K562 (cell line): ENCODE results near the gene CBFA2T2. TPM values are rescaled to one million over a fixed set of nuclear protein-coding genes. Genes with fewer than 3 reads are reported as not detected.

Source experiments
- ATAC-seq: fragments of 200-7000 bp; cut with Tn5 transposase; 3 replicates; pipeline ENCODE4 v1.9.1; 2020; ENCODE audit warnings: moderate library complexity
- BruUV-seq: library from RNA; stranded (reverse); fragments of 400-500 nt; replicated peaks from 2 replicates; lab custom pipeline; 2021; lab: Mats Ljungman, UMichigan
- CTCF ChIA-PET: fragments of 300-600 bp; formaldehyde crosslinking; extraction: SDS; loops from one replicate; lab custom pipeline; 2021; ENCODE audit warnings: low intra/inter-chr PET ratio; lab: Yijun Ruan, JAX
- POLR2A ChIA-PET: fragments of 300-600, 350-650 bp; sonication (Branson Sonifier 250); formaldehyde crosslinking; extraction: SDS; loops from one replicate; lab custom pipeline; 2021; ENCODE audit warnings: antibody characterized with exemption, inconsistent platforms; lab: Yijun Ruan, JAX
- DNase-seq, 4 experiments: peaks; one replicate each; pipeline versions ENCODE4 v3.0.0 to v3.0.0-alpha.2; 2011 to 2018; ENCODE audit warnings: low spot score in 3 of 4, mixed read lengths in 3 of 4; ENCODE audit errors: extremely low read depth in 1 of 4
- FAIRE-seq: peaks from 2 replicates; lab custom pipeline; 2011; peaks lifted over from hg19 to GRCh38; lab: Jason Lieb, UNC
- H2AFZ ChIP-seq: 2 replicates; pipeline ENCODE4 v1.6.0; 2011; ENCODE audit warnings: low read depth, low read length, control low read depth, inconsistent platforms
- H3K27ac ChIP-seq: fragments of 200-600 bp; 3 replicates; pipeline ENCODE4 v1.8.0; 2011; ENCODE audit warnings: low read depth, mild to moderate bottlenecking, control low read depth, inconsistent platforms, low read length, moderate library complexity, mixed read lengths; ENCODE audit errors: extremely low read depth
- H3K27me3 ChIP-seq, 2 experiments: fragments of 300-600 bp in 1 of 2; 2 replicates in 1 of 2; 3 replicates in 1 of 2; pipeline versions ENCODE4 v1.6.0 to v1.8.0; 2011; ENCODE audit warnings: inconsistent platforms in 2 of 2, low read length in 2 of 2, mild to moderate bottlenecking in 1 of 2, mixed read lengths in 1 of 2, moderate library complexity in 1 of 2; ENCODE audit not compliant: control insufficient read depth in 2 of 2, insufficient read depth in 2 of 2
- H3K36me3 ChIP-seq: fragments of 300-600 bp; 3 replicates; pipeline ENCODE4 v1.8.0; 2011; ENCODE audit warnings: mild to moderate bottlenecking, low read length, inconsistent platforms; ENCODE audit not compliant: control insufficient read depth, insufficient read depth
- H3K4me1 ChIP-seq, 2 experiments: fragments of 200-600 bp in 1 of 2; replicated peaks in 1 of 2; 2 replicates in 1 of 2; 3 replicates in 1 of 2; pipeline versions ENCODE4 v1.5.1 to v1.8.0; 2011; ENCODE audit warnings: inconsistent platforms in 2 of 2, low read length in 2 of 2, mild to moderate bottlenecking in 1 of 2, mixed read lengths in 1 of 2, moderate library complexity in 1 of 2; ENCODE audit not compliant: control insufficient read depth in 2 of 2, insufficient read depth in 2 of 2
- H3K4me2 ChIP-seq: 2 replicates; pipeline ENCODE4 v1.6.1; 2011; ENCODE audit warnings: low read length, control low read depth, inconsistent platforms, mixed read lengths; ENCODE audit not compliant: insufficient read depth
- H3K4me3 ChIP-seq: fragments of 200-600 bp; sonication (generic), shearing (Covaris generic); 2 replicates; pipeline ENCODE4 v1.5.1; 2016; ENCODE audit warnings: control low read depth, inconsistent platforms
- H3K79me2 ChIP-seq: fragments of 200-600 bp; 3 replicates; pipeline ENCODE4 v1.8.0; 2011; ENCODE audit warnings: low read length, inconsistent platforms; ENCODE audit not compliant: control insufficient read depth, insufficient read depth
- H3K9ac ChIP-seq, 2 experiments: 2 replicates each; pipeline versions ENCODE4 v1.6.0 to v1.6.1; 2011; ENCODE audit warnings: low read depth in 2 of 2, low read length in 2 of 2, control low read depth in 1 of 2, inconsistent platforms in 1 of 2, mild to moderate bottlenecking in 1 of 2, mixed read lengths in 1 of 2; ENCODE audit not compliant: insufficient read depth in 1 of 2
- H3K9me1 ChIP-seq: one replicate; pipeline ENCODE4 v1.6.0; 2011; ENCODE audit warnings: inconsistent platforms, mild to moderate bottlenecking, low read length, moderate library complexity; ENCODE audit not compliant: control insufficient read depth, insufficient read depth
- H3K9me3 ChIP-seq: replicated peaks from 2 replicates; pipeline ENCODE4 v1.5.1; 2011; ENCODE audit warnings: low read depth, low read length, inconsistent platforms; ENCODE audit not compliant: control insufficient read depth, insufficient read depth
- H4K20me1 ChIP-seq: replicated peaks from 2 replicates; pipeline ENCODE4 v1.6.1; 2011; ENCODE audit warnings: low read length, inconsistent platforms, mixed read lengths; ENCODE audit not compliant: control insufficient read depth, insufficient read depth
- BRD9 ChIP-seq: fragments of 450-650 bp; IDR thresholded peaks from 2 replicates; pipeline ENCODE4 v1.6.1; 2018; ENCODE audit warnings: low read depth; ENCODE audit not compliant: partially characterized antibody
- DEAF1 ChIP-seq: fragments of 450-650 bp; formaldehyde crosslinking; IDR thresholded peaks from 2 replicates; pipeline ENCODE4 v1.4.0; 2020; ENCODE audit warnings: mild to moderate bottlenecking, moderate library complexity
- DPF2 ChIP-seq: fragments of 450-650 bp; IDR thresholded peaks from 2 replicates; pipeline ENCODE4 v1.6.1; 2016
- GTF2A2 ChIP-seq: IDR thresholded peaks from 2 replicates; pipeline ENCODE4 v1.6.1; 2016; ENCODE audit warnings: mild to moderate bottlenecking, missing genetic modification characterization, missing compliant biosample characterization
- KLF10 ChIP-seq: fragments of 250-450 bp; sonication (Bioruptor Pico); IDR thresholded peaks from 2 replicates; pipeline ENCODE4 v1.6.1; 2021; ENCODE audit warnings: matching md5 sums
- PRPF4 ChIP-seq: fragments of 200-400 bp; formaldehyde crosslinking; IDR thresholded peaks from one replicate; pipeline ENCODE4 v1.6.1; 2017; ENCODE audit warnings: low read length, low read depth, mild to moderate bottlenecking; ENCODE audit not compliant: insufficient read depth, poor library complexity, severe bottlenecking
- ZNF175 ChIP-seq: fragments of 200-800 bp; sonication (Bioruptor generic); IDR thresholded peaks from 2 replicates; pipeline ENCODE4 v1.6.1; 2016; ENCODE audit warnings: low read depth, mild to moderate bottlenecking, missing genetic modification characterization, missing compliant biosample characterization
- ZNF584 ChIP-seq: fragments of 200-800 bp; sonication (Bioruptor generic); IDR thresholded peaks from 2 replicates; pipeline ENCODE4 v1.6.1; 2016; ENCODE audit warnings: low read depth, mild to moderate bottlenecking, missing genetic modification characterization, missing compliant biosample characterization
- WGBS: fragments of 100-300 bp; shearing (Covaris generic); methylation state at CpG from one replicate; pipeline ENCODE4 v1.1.6; 2016; ENCODE audit warnings: low coverage, mixed read lengths; ENCODE audit not compliant: insufficient coverage; ENCODE audit errors: missing lambda C conversion rate; 5-methylcytosine and 5-hydroxymethylcytosine counted together
- in situ Hi-C: fragments of 300-500 bp; cut with MboI; formaldehyde crosslinking; loops from 4 replicates; pipeline ENCODE4 v1.15.0; 2018; ENCODE audit warnings: inconsistent platforms, mixed read lengths
- intact Hi-C: fragments of 100-400 bp; cut with micrococcal nuclease; formaldehyde crosslinking; loops from 2 replicates; pipeline ENCODE4 v1.14.2; 2022
- polyA plus RNA-seq, 8 experiments: library from polyadenylated mRNA; depleted of rRNA in 4 of 8; stranded (reverse) in 5 of 8; unstranded in 3 of 8; fragments of >200 nt; fragmentation: Nextera tagmentation in 2 of 8; fragmentation: Illumina TruSeq in 1 of 8; extraction: Ambion mirVana in 2 of 8; extraction: Trizol in 1 of 8; gene quantifications; 2 replicates each; pipeline versions ENCODE4 v1.2.1 to v1.2.3, GENCODE V29; 2011 to 2014; ENCODE audit warnings: inconsistent platforms in 1 of 8, missing spikeins in 1 of 8
- total RNA-seq, 7 experiments: library from RNA; depleted of rRNA in 6 of 7; stranded (reverse); fragments of >200 nt in 6 of 7; fragmentation: Illumina TruSeq in 2 of 7; extraction: Trizol in 2 of 7; gene quantifications; 2 replicates each; pipeline versions ENCODE4 v1.2.1 to v1.2.3, GENCODE V29; 2011 to 2021; ENCODE audit warnings: low replicate concordance in 1 of 7

Gene CBFA2T2
- total and polyA plus RNA-seq, 9 of the 15 experiments (the other 6 are each of a cell fraction or from before 2014, with no cell fraction given) = 0.27 to 9.6 (median 5.8) TPM

- TF ChIP-seq DEAF1 (CRISPR knock-in tag) (no peak), KLF10 (CRISPR knock-in tag) (no peak)
- TF ChIP-seq, all 486 proteins: peak for 0
These were observed 12.3 kb upstream of the CBFA2T2 start (continued) for GRCh38 chr20:33477386-33478234.

- no peak overlapping the region for H3K9ac ChIP-seq
- ChIA-PET POLR2A (interaction anchor here (1.0 kb wide), 1 partner anchor 10 kb away, joined by 3 read pairs; the partner anchor contains the start of gene CBFA2T2), CTCF (no interaction called here)
- DNase-seq (no peak), FAIRE-seq (no peak), ATAC-seq (no peak)
- in situ Hi-C loops = no loop called here
- no peaks in the 10 kb centered on the region for H3K36me3 ChIP-seq
- H3K79me2 ChIP-seq = no peaks in the 10 kb centered on the region
- intact Hi-C loops = no loop called here
- no peak for TF ChIP-seq DPF2
- no peak for TF ChIP-seq ZNF584
- no peak for TF ChIP-seq BRD9
- no peak for TF ChIP-seq ZNF175 (CRISPR knock-in tag)
- no peak for TF ChIP-seq PRPF4
- TF ChIP-seq GTF2A2 = no peak
- BruUV-seq = no TSS peak
- 57% methylated on average over 5 of the region's 5 CpGs for WGBS
- no peak overlapping the region for H3K4me2 ChIP-seq
- no peak overlapping the region for H2AFZ ChIP-seq
- H3K9me3 ChIP-seq = no peaks in the 10 kb centered on the region
- peaks cover 0 to 6% of the 10 kb centered on the region in 2 experiments; a peak in 2 of 5 replicates for H3K27me3 ChIP-seq
- H3K27ac ChIP-seq = no peak overlapping the region
- H3K4me3 ChIP-seq = no peak overlapping the region
- H3K4me1 ChIP-seq = peaks cover 5 to 16% of the 10 kb centered on the region in 2 experiments
- 0 out of 2 replicates have a peak, but pooled peaks cover 3% of the 10 kb centered on the region for H4K20me1 ChIP-seq
- no peaks in the 10 kb centered on the region for H3K9me1 ChIP-seq
These were observed 9.8 kb upstream of the CBFA2T2 start for GRCh38 chr20:33480048-33480447.
